PC-3 (cell line): ENCODE results near the gene KDSR.

Experiments used
- CTCF ChIP-seq: fragments of 300-600 bp; sonication (generic); conservative IDR thresholded peaks from 2 replicates; pipeline ENCODE4 v1.5.1; 2017; ENCODE audit warnings: antibody characterized with exemption, low read depth, mild to moderate bottlenecking, low read length
- EZH2 ChIP-seq: fragments of 300-600 bp; sonication (generic); IDR thresholded peaks from one replicate; pipeline ENCODE4 v1.6.1; 2017; ENCODE audit warnings: antibody characterized with exemption, mild to moderate bottlenecking, low read length; ENCODE audit not compliant: unreplicated experiment

- no peak for TF ChIP-seq CTCF
- TF ChIP-seq EZH2 = no peak
Measured at GRCh38 chr18:63410792-63411191, 43.8 kb upstream of the KDSR start.
